Measurements from ENCODE around the gene VPS4B.

GRCh38 chr18:63460414-63460813 lies 38.1 kb upstream of the VPS4B start:
- TF ChIP-seq POLR2A (IDR thresholded peaks at IDR 0.05; ENCODE audit: low read length) (no peak), GATA1 (IDR thresholded peaks at IDR 0.05; ENCODE audit: low read depth, low read length) (no peak)

Data from erythroblast (primary cell).